Urothelium cell line (cell line): ENCODE measurements around the gene HES1.
A peak's percentile ranks its signal among the peaks of the same experiment; 100 is the strongest.
"Not testable (repeated sequence)": the region's sequence is repeated elsewhere in the genome, so short reads cannot be mapped to it uniquely, and the experiment has no call there.

ENCODE experiments used
- DNase-seq: peaks from one replicate; pipeline ENCODE4 v3.0.0; 2011; ENCODE audit warnings: low spot score, mixed read lengths
- FAIRE-seq: peaks from 2 replicates; lab custom pipeline; 2011; peaks lifted over from hg19 to GRCh38; lab: Jason Lieb, UNC

HES1 gene

DNA sequence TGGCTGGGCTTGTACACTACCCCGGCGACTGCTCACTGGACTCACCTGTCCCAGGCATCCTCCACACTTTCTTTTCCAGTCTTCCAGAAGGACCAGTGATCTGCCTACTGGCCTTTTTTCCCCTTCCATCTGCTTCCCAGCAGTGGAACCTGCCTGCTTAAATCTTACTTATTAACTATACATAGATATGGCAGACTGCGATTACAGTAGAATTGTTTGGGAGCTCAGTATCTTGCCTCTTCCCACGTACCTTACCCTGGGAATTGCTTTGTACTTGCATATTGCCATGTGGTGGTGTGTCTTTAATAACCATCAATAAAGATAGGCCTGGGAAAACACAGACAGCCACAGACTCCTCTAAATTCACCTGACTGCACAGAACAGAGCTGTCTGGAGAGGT lies 11.8 kb upstream of the HES1 start:
- FAIRE-seq (no peak), DNase-seq (no peak)

DNA sequence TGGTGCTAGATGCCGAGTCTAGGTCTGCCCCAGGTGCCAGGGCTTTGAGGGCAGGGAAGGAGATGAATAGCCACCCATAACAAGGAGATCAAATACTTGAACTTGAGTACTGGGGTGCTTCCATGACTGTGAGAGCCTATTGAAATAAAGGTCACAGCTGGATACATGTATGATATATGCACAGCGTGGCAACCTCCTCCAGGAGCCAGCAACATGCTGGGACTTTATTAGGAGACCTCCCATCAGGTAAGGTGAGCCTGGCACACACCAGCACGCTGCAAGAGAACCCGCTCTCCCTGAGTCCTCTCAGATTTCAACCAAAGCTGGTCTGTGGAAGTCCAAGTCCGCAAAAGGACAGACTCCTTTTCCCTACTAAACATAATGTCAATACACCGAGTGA lies 10.5 kb upstream of the HES1 start:
- DNase-seq: no peak
- no peak for FAIRE-seq

DNA sequence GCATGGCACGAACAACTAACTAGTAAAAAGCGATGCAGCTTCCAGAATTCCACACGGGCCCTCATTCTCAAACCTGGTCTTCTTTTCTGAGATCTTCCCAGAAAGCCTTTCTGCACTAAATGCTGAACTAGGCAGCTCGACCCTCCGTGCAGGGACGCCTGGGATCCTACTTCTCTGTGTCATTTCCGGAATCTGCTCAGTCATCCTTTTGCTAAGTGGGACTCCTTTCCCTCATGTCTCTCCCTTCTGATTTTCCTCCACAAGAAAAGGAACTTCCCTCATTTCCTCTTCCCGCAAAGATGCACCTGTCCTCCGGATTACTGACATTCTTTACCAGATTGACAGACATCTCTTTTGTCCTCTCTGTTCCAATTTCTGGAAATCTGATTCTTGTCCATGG lies 9.2 kb upstream of the HES1 start:
- DNase-seq (no peak), FAIRE-seq (no peak)

DNA sequence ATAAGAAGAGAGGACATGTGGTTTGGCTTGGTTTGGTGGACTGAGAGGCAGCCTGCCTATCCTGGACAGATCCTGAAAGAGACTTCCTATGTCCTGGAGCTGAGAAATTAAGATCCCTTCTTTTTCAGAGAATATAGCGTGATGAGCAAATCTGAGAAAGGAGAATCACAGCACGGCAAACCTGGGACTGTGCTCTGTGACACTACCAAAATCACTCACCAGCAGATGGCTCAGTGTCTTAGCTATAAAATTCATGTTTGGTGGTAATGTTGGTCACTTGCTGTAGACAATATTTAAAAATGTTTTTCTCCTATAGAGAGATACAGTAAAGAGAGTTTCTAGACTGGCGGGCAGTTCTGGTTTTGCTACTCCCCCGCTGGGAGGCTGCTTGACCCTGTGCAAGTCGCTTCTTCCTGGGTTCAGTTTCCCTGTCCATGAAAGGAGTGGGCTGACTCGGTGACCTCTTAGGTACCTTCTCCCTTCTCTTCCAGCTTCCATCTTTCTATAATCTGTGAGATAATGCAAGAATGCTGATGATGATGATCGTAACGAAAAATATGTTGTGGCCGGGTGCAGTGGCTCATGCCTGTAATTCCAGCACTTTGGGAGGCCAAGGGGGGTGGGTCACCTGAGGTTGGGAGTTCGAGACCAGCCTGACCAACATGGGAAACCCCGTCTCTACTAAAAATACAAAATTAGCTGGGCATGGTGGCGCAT lies 7.6 kb upstream of the HES1 start:
- no peak for FAIRE-seq
- no peak for DNase-seq

DNA sequence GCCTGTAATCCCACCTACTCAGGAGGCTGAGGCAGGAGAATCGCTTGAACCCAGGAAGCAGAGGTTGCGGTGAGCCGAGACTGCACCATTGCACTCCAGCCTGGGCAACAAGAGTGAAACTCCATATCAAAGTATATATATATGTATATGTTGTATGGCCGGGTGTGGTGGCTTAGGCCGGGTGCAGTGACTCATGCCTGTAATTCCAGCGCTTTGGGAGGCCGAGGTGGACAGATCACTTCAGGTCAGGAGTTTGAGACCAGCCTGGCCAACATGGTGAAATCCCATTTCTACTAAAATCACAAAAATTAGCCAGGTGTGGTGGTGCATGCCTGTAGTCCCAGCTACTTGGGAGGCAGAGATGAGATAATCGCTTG lies 7.0 kb upstream of the HES1 start:
- not testable (repeated sequence) for DNase-seq, FAIRE-seq

DNA sequence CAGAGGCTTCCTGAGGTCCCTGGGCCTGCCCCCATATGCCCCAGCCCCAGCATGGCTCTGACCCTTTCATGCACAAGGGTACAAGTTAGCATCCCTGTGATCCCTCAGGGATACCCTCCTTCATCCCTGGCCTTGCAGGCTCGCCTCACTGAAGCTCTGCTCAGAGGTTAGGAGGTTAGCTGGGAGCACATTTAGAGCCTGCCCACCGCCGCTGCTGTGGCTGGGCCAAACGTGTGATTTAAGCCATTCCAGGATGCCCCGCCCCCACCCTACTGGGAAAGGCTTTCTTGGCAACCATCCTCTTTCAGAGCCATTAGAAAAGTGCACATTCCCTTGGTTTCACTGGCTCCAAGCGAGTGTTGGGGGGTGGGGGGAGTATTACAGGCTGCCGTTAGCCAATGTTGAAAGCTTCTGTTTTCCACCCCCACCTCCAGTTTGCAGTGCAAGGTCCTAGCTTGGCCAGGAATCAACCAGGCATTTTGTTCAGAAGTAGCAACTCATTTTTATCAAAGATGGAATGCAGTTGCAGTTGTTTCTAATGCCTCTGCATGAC lies 6.3 kb upstream of the HES1 start:
- FAIRE-seq (no peak), DNase-seq (no peak)

DNA sequence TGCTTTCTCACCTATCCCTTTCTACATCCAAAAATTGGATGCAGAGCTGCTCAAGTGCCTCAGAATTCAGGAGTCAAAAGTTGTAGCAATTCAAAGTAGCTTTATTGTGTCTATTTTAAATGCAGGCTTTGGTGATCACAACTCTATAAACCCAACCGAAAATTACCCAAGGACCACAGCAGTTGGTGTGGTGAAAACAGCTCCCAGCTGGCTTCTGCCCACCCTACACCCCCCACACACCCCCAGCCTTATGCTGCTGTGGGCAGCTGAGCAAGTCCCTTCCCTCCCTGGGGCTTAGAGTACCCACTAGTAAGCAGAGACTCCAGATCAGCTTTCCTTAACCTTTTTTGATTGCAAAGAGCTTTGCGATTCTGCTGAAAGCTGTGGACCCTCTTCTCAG lies 5.8 kb upstream of the HES1 start:
- DNase-seq: no peak
- FAIRE-seq: no peak

DNA sequence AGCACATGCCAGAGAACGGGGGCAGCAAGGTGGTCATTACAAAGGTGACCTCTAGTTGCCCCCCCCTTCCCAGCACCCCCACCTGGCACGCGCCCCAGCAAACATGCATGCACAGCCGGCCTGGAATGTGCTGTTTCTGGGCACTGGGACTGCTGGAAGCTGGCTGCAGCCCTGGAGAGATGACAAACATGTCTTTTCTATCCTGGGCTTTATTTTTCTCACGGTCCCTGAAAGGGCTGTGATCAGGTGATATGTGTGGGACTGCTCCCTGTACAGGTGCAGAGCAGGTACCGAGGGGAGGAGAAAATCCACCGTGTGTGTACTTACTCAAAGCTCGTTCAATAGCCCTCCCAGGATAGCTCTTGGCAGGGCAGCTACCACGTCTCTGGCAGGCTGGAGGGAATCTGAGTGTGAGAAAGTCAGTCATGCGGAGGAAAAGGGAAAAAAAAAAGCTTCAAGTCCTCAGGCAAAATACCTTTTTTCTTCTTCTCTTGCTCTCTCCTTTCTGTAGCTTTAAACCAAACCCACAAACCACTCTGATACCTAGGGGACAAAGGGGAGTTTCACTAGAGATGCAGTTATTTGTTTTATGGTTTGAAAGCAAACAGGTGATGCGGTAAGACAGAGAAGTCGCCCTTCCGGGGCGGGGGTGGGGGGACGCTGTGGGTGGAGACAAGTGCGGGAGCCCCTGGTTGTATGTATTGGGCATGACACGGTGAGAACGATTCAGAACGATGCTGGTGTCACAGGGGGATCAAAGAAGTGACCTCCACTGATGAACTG lies 5.0 kb upstream of the HES1 start:
- DNase-seq (no peak), FAIRE-seq (no peak)

DNA sequence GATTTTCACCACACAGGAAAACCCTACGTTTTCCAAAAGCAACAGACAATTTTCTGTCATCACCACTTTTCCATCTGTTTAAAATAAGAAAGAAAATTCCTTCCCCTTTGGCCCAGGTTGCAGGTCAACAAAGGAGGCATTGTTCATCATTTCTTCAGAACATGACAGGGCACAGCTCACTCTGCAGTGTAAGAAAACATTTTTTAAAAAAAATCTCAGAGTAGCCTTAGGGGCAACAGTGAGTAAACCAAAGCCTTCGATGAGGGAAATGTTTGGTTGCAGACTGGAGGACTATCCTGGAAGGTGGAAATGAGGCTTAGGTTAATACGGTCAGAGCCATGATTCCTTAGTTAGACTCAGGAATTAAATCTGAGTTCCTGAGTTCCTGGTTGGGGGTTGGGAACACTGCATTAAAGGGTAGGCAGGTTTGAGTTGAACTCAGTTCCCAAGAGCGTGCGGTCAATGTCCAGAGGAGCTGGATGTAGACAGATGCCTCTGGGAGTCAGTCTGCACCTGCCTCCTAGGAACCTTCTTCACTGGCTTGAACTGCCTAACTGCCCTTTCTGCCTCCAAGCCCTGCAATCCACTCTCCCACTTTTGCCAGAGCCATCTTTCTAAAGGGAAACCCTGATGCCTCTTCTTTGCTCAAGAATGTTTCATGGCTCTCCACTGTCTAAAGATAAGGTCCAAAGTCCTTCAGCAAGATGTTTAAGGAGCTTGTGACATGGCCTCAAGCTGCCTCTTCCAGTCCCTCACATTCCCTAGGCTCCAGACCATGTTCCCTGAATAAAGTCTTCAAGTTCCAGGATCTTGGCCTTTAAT lies 3.3 kb upstream of the HES1 start:
- FAIRE-seq (no peak), DNase-seq (peak; percentile 35)

DNA sequence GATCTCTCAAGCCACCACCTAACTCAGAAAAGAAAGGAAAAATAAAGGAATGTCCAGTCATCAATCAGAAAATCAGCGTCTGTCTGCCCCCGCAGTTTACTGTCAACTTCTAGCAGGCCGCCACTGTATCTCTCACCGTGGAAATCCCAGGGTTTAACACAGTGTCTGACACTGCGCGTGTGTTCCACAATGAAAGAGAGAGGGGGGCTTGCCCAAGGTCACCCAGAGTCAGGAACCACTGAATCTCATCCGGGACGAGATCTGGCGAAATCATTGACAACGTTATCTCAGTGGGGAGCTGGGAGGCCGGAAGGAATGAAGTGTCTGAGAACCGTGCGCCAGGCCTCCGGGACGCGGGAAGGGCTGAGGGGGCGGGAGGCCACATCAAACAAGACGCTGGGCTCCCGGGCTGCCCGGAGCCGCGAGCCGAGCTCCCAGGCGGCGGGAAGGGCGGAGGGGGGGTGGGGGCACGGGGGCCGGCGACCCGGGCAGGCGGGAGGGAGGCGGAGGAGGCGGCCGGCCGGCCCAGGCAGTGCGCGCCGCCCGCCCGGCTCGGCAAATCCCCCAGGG lies 2.2 kb upstream of the HES1 start:
- DNase-seq: peak; percentile 35
- no peak for FAIRE-seq

DNA sequence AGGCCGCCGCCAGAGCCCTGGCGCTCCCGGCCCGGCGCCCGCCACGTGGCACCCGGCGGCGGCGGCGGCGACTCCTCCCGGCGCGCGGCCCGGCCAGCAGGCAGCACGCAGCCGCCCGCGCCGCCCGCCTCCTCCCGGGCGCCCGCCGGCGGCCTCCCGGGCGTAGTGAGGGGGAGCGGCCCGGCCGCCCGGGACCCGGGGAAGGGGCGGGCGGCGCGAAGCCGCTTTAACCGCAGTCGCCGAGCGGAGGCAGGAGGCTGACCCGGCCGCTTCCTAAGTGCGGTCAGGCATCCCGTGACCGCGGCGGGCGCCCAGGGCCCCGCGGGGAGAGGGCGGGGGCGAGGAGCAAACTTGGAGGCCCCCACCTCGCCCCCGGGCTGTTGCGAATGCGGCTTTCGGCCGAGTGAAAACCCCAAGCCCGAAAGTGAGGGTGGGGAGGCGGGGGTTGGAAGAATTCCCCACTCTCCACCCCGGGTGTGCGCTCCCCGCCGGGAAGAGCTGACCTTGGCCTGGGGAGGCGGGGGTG lies 1.7 kb upstream of the HES1 start:
- no peak for FAIRE-seq
- DNase-seq: peak; percentile 61

DNA sequence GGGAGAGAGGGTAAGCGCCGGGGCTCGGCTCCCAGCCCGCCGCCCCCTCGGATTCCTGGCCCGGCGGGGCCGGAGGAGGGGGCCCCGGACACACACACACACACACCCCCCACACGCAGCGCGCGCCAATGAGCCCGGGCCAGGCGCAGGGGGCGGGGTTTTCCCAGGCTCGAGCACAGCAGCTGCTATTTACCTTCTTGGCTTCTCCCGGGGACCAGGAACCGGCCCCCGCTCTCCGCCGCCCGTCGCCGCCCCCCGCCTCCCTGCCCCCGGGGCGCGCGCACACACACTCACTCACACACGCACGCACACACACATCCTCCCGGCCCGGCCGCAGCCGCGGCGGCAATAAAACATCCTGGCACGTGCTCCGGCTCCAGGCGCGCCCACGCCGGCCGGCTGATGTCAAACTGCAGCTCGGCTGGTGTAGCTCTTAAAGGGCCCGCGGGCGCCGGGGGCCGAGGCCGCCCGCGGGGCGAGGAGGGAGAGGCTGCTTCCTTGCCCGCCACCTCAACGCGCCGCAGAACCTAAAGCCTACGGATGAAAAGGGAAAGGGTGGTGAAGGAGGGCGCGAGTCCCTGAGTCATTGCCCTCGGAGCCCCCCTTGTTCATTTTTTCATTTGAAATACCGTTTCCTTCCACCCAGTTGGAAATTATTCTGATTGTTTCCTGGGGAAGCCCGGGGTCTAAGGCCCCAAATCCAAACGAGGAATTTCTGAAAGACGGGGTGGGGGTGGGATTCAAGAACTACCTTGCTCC lies 1.0 kb upstream of the HES1 start:
- peak; percentile 84 for FAIRE-seq
- peak; percentile 88 for DNase-seq

DNA sequence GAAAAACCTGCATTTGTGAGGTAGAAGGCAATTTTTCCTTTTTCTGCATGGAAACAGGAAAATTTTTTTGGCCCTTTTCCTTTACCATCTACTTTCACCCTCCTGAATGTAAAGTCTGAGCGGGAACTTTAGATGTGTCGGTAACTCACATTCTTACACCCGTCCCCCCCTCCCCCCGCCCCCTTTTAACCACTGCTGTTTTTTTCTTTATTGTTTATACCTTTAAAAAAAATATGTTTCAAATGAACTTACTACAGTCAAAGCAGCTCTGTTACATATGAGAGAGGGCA lies 487 bp upstream of the HES1 start:
- no peak for DNase-seq
- FAIRE-seq: no peak

DNA sequence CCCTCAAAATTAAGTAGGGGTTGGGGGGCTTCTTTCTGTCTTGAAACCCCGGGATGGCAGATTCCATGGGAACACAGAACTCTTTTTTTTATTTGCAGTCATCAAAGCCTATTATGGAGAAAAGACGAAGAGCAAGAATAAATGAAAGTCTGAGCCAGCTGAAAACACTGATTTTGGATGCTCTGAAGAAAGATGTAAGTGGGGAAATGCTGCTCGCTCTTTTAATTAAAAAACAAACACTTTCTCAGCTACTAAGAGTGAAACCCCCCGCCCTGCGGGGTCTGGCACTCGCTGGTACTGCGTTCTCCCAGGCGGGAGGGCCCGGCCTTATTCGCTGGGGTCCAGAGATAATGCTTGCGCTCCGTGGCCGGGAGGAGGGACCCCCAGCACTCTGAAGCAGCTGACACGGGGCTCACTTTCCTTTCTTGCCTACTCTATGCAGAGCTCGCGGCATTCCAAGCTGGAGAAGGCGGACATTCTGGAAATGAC lies 615 bp downstream of the HES1 start:
- no peak for DNase-seq
- no peak for FAIRE-seq

DNA sequence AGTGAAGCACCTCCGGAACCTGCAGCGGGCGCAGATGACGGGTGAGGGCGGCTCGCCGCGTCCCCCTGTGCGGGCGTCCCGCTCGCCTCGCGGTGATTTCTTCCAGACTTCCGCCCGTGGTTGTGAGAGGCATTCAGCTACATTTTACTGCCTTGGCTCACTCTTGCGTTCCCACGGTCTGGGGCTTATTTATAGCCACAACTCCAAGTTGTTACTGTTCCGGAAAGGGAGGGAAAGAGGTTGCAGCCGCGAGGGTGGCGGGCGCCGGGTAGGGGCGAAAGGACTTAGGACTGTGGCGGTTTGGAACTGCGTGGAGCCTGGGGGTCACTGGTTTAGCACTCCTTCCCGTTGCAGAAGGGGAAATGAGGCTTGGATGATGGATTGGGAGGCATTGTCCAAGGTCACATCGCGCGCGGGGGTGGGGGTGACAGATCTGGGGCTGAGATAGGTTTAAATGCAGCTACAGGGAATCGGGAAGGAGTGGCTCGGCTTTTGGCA lies 1.1 kb downstream of the HES1 start:
- DNase-seq (peak; percentile 26), FAIRE-seq (no peak)

DNA sequence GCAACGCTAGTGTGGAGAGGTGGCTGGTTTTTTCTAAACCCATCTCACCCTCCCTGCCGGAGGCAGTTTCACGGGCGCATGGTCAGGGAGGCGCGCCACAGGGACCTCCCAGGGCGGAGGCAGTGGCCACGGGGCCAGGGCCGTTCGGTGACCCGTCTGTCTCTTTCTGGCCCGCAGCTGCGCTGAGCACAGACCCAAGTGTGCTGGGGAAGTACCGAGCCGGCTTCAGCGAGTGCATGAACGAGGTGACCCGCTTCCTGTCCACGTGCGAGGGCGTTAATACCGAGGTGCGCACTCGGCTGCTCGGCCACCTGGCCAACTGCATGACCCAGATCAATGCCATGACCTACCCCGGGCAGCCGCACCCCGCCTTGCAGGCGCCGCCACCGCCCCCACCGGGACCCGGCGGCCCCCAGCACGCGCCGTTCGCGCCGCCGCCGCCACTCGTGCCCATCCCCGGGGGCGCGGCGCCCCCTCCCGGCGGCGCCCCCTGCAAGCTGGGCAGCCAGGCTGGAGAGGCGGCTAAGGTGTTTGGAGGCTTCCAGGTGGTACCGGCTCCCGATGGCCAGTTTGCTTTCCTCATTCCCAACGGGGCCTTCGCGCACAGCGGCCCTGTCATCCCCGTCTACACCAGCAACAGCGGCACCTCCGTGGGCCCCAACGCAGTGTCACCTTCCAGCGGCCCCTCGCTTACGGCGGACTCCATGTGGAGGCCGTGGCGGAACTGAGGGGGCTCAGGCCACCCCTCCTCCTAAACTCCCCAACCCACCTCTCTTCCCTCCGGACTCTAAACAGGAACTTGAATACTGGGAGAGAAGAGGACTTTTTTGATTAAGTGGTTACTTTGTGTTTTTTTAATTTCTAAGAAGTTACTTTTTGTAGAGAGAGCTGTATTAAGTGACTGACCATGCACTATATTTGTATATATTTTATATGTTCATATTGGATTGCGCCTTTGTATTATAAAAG lies 1.8 kb downstream of the HES1 start:
- FAIRE-seq (no peak), DNase-seq (peak; percentile 49)

DNA sequence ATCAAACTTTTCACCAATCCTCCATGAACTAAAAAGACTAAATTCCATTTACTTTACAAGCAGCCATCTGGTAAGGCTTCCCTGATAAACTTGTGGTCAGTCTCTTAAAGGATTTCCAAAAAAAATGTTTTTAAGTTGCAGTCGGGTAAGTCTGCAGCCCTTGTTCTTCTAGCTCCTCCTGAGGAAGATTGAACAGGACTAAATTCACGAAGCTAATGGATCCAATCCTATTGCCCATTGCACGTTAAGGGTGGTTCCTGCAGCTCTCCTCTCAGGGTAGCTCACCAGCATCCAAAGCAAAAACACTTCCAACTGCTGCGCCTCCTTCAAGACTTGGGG lies 2.8 kb downstream of the HES1 start:
- no peak for FAIRE-seq
- DNase-seq: no peak

DNA sequence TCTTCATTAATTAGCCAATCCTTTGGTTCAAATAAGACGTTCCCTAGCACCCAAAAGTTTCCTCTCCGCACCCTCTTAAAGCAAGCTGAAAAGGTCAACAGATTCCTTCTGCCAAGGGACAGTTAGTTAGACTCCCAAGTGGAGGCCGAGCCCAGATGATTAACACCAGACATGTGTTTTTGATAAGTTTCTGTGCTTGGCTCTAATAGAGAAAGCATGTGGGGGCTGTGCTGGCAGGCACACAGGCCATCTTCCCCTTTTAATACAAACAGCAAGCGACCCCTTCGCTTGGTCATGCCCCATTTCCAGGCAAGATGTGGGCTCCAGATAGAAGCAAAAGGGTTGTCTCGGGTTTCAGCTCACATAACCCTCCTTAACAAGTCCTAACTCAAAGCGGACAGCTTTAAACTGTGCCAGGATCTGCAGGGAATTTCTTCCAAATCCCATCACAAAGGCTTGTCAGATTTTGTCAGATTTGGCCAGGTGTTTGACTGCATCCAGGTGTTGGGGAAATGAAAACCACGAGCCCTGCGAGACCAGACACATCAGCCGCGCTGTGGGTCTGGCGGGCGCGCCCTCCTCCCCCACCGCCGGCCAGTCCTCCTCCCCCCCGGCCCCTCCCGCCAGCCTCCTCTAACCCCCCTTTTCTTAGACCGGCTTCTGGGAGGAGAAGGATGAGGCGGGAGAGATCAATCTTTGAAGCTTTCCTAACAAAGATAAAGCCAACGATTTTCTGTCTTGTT lies 3.3 kb downstream of the HES1 start:
- FAIRE-seq (no peak), DNase-seq (peak; percentile 47)
